Transverse colon (tissue), 3 donors: ENCODE data around the gene LGALS1.

ENCODE experiments used
- POLR2A ChIP-seq: fragments of 450-650 bp; IDR thresholded peaks from one replicate; pipeline ENCODE4 v1.6.1; 2016; ENCODE audit warnings: antibody characterized with exemption, mild to moderate bottlenecking, moderate library complexity
- TF ChIP-seq, protein P1 (sequence below), 5 experiments: fragments of 200-600 bp in 3 of 5; fragments of 450-650 bp in 2 of 5; sonication (generic) in 3 of 5; IDR thresholded peaks; 1 replicate in 2 of 5; 2 replicates in 3 of 5; pipeline ENCODE4 v1.5.1; 2016 to 2017; ENCODE audit warnings: antibody characterized with exemption in 5 of 5, inconsistent platforms in 3 of 5, mild to moderate bottlenecking in 2 of 5, moderate library complexity in 1 of 5

DNA sequence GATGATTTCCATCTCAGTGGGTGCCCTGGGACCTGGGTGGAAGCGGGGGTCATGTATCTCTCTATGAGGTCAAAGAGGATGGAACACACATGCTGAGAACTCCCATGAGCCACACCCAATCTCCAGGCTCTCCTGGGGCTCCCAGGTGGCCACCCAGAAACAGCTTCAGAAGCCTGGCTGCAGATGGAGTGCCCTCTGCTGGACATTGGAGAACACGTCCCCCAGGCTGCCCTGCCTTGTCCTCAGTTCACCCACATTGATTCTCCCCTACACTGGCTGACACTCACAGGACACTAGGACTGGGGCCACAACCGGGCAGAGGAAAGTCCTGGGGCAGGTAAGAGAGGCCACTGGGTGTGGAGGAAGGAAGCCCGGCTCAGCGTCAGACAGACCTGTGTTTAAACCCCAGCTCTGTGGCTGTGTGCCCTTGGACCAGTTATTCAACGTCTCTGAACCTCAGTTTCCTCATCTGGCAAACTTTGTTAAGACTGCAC, 6.2 kb downstream of the LGALS1 start:
- no peak for TF ChIP-seq POLR2A
- TF ChIP-seq, protein P1, sequence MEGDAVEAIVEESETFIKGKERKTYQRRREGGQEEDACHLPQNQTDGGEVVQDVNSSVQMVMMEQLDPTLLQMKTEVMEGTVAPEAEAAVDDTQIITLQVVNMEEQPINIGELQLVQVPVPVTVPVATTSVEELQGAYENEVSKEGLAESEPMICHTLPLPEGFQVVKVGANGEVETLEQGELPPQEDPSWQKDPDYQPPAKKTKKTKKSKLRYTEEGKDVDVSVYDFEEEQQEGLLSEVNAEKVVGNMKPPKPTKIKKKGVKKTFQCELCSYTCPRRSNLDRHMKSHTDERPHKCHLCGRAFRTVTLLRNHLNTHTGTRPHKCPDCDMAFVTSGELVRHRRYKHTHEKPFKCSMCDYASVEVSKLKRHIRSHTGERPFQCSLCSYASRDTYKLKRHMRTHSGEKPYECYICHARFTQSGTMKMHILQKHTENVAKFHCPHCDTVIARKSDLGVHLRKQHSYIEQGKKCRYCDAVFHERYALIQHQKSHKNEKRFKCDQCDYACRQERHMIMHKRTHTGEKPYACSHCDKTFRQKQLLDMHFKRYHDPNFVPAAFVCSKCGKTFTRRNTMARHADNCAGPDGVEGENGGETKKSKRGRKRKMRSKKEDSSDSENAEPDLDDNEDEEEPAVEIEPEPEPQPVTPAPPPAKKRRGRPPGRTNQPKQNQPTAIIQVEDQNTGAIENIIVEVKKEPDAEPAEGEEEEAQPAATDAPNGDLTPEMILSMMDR (IDR thresholded peaks at IDR 0.05), result peak; percentile 89 to 94 (median 91)
